K562 (cell line): ENCODE results near the gene FBXW7. TPM values are rescaled to one million over a fixed set of nuclear protein-coding genes. Genes with fewer than 3 reads are reported as not detected.

ENCODE experiments used
- ATAC-seq: fragments of 200-7000 bp; cut with Tn5 transposase; 3 replicates; pipeline ENCODE4 v1.9.1; 2020; ENCODE audit warnings: moderate library complexity
- BruUV-seq: library from RNA; stranded (reverse); fragments of 400-500 nt; replicated peaks from 2 replicates; lab custom pipeline; 2021; lab: Mats Ljungman, UMichigan
- CTCF ChIA-PET: fragments of 300-600 bp; formaldehyde crosslinking; extraction: SDS; loops from one replicate; lab custom pipeline; 2021; ENCODE audit warnings: low intra/inter-chr PET ratio; lab: Yijun Ruan, JAX
- POLR2A ChIA-PET: fragments of 300-600, 350-650 bp; sonication (Branson Sonifier 250); formaldehyde crosslinking; extraction: SDS; loops from one replicate; lab custom pipeline; 2021; ENCODE audit warnings: antibody characterized with exemption, inconsistent platforms; lab: Yijun Ruan, JAX
- DNase-seq, 4 experiments: peaks; one replicate each; pipeline versions ENCODE4 v3.0.0 to v3.0.0-alpha.2; 2011 to 2018; ENCODE audit warnings: low spot score in 3 of 4, mixed read lengths in 3 of 4; ENCODE audit errors: extremely low read depth in 1 of 4
- FAIRE-seq: peaks from 2 replicates; lab custom pipeline; 2011; peaks lifted over from hg19 to GRCh38; lab: Jason Lieb, UNC
- H2AFZ ChIP-seq: 2 replicates; pipeline ENCODE4 v1.6.0; 2011; ENCODE audit warnings: low read depth, low read length, control low read depth, inconsistent platforms
- H3K27ac ChIP-seq: fragments of 200-600 bp; 3 replicates; pipeline ENCODE4 v1.8.0; 2011; ENCODE audit warnings: low read depth, mild to moderate bottlenecking, control low read depth, inconsistent platforms, low read length, moderate library complexity, mixed read lengths; ENCODE audit errors: extremely low read depth
- H3K27me3 ChIP-seq, 2 experiments: fragments of 300-600 bp in 1 of 2; 2 replicates in 1 of 2; 3 replicates in 1 of 2; pipeline versions ENCODE4 v1.6.0 to v1.8.0; 2011; ENCODE audit warnings: inconsistent platforms in 2 of 2, low read length in 2 of 2, mild to moderate bottlenecking in 1 of 2, mixed read lengths in 1 of 2, moderate library complexity in 1 of 2; ENCODE audit not compliant: control insufficient read depth in 2 of 2, insufficient read depth in 2 of 2
- H3K36me3 ChIP-seq: fragments of 300-600 bp; 3 replicates; pipeline ENCODE4 v1.8.0; 2011; ENCODE audit warnings: mild to moderate bottlenecking, low read length, inconsistent platforms; ENCODE audit not compliant: control insufficient read depth, insufficient read depth
- H3K4me1 ChIP-seq, 2 experiments: fragments of 200-600 bp in 1 of 2; replicated peaks in 1 of 2; 2 replicates in 1 of 2; 3 replicates in 1 of 2; pipeline versions ENCODE4 v1.5.1 to v1.8.0; 2011; ENCODE audit warnings: inconsistent platforms in 2 of 2, low read length in 2 of 2, mild to moderate bottlenecking in 1 of 2, mixed read lengths in 1 of 2, moderate library complexity in 1 of 2; ENCODE audit not compliant: control insufficient read depth in 2 of 2, insufficient read depth in 2 of 2
- H3K4me2 ChIP-seq: 2 replicates; pipeline ENCODE4 v1.6.1; 2011; ENCODE audit warnings: low read length, control low read depth, inconsistent platforms, mixed read lengths; ENCODE audit not compliant: insufficient read depth
- H3K4me3 ChIP-seq: fragments of 200-600 bp; sonication (generic), shearing (Covaris generic); 2 replicates; pipeline ENCODE4 v1.5.1; 2016; ENCODE audit warnings: control low read depth, inconsistent platforms
- H3K79me2 ChIP-seq: fragments of 200-600 bp; 3 replicates; pipeline ENCODE4 v1.8.0; 2011; ENCODE audit warnings: low read length, inconsistent platforms; ENCODE audit not compliant: control insufficient read depth, insufficient read depth
- H3K9ac ChIP-seq, 2 experiments: 2 replicates each; pipeline versions ENCODE4 v1.6.0 to v1.6.1; 2011; ENCODE audit warnings: low read depth in 2 of 2, low read length in 2 of 2, control low read depth in 1 of 2, inconsistent platforms in 1 of 2, mild to moderate bottlenecking in 1 of 2, mixed read lengths in 1 of 2; ENCODE audit not compliant: insufficient read depth in 1 of 2
- H3K9me1 ChIP-seq: one replicate; pipeline ENCODE4 v1.6.0; 2011; ENCODE audit warnings: inconsistent platforms, mild to moderate bottlenecking, low read length, moderate library complexity; ENCODE audit not compliant: control insufficient read depth, insufficient read depth
- H3K9me3 ChIP-seq: replicated peaks from 2 replicates; pipeline ENCODE4 v1.5.1; 2011; ENCODE audit warnings: low read depth, low read length, inconsistent platforms; ENCODE audit not compliant: control insufficient read depth, insufficient read depth
- H4K20me1 ChIP-seq: replicated peaks from 2 replicates; pipeline ENCODE4 v1.6.1; 2011; ENCODE audit warnings: low read length, inconsistent platforms, mixed read lengths; ENCODE audit not compliant: control insufficient read depth, insufficient read depth
- BCOR ChIP-seq: fragments of 450-650 bp; IDR thresholded peaks from 2 replicates; pipeline ENCODE4 v1.6.1; 2016
- CCNT2 ChIP-seq: IDR thresholded peaks from 2 replicates; pipeline ENCODE4 v1.6.1; 2011; ENCODE audit warnings: borderline replicate concordance, low read depth, mild to moderate bottlenecking, moderate library complexity, mixed read lengths, low read length; ENCODE audit not compliant: insufficient read length; ENCODE audit errors: extremely low read depth
- ETS2 ChIP-seq: IDR thresholded peaks from 2 replicates; pipeline ENCODE4 v1.6.1; 2016; ENCODE audit warnings: borderline replicate concordance, missing genetic modification characterization, mild to moderate bottlenecking, moderate library complexity, missing compliant biosample characterization; ENCODE audit not compliant: poor library complexity, severe bottlenecking
- ETV5 ChIP-seq: sonication (generic); formaldehyde crosslinking; IDR thresholded peaks from 2 replicates; pipeline ENCODE4 v1.4.0; 2020; ENCODE audit warnings: low read depth, mild to moderate bottlenecking, missing genetic modification reagents
- FOXP1 ChIP-seq: sonication (generic); formaldehyde crosslinking; IDR thresholded peaks from 2 replicates; pipeline ENCODE4 v1.8.0; 2022; ENCODE audit warnings: mild to moderate bottlenecking, missing genetic modification reagents
- HDAC3 ChIP-seq: fragments of 450-650 bp; IDR thresholded peaks from 2 replicates; pipeline ENCODE4 v1.6.1; 2018; ENCODE audit warnings: borderline replicate concordance, mild to moderate bottlenecking, moderate library complexity; ENCODE audit not compliant: partially characterized antibody
- MNT ChIP-seq, 2 experiments: fragments of 450-650 bp; conservative IDR thresholded peaks; 2 replicates each; pipeline ENCODE4 v1.6.1; 2017; ENCODE audit warnings: mild to moderate bottlenecking in 2 of 2, moderate library complexity in 2 of 2
- NR2C1 ChIP-seq, 2 experiments: fragments of 450-650 bp; IDR thresholded peaks; 2 replicates each; pipeline ENCODE4 v1.6.1; 2017; ENCODE audit warnings: mild to moderate bottlenecking in 2 of 2, antibody characterized with exemption in 1 of 2, inconsistent platforms in 1 of 2, missing compliant biosample characterization in 1 of 2, missing genetic modification characterization in 1 of 2
- NR2C2 ChIP-seq, 2 experiments: fragments of 200-800 bp in 1 of 2; sonication (Bioruptor generic) in 1 of 2; sonication (generic) in 1 of 2; formaldehyde crosslinking in 1 of 2; IDR thresholded peaks; 2 replicates each; pipeline versions ENCODE4 v1.6.1 to v1.8.0; 2016 to 2022; ENCODE audit warnings: mild to moderate bottlenecking in 1 of 2, missing compliant biosample characterization in 1 of 2, missing genetic modification characterization in 1 of 2, missing genetic modification reagents in 1 of 2
- RFX1 ChIP-seq: fragments of 450-650 bp; IDR thresholded peaks from 2 replicates; pipeline ENCODE4 v1.6.1; 2016; ENCODE audit warnings: mild to moderate bottlenecking, moderate library complexity
- ZBTB7A ChIP-seq: IDR thresholded peaks from 2 replicates; pipeline ENCODE4 v1.6.1; 2011; ENCODE audit warnings: low read depth, mild to moderate bottlenecking, low read length, moderate library complexity, borderline replicate concordance; ENCODE audit not compliant: control insufficient read depth
- ZC3H4 ChIP-seq: sonication (generic); formaldehyde crosslinking; IDR thresholded peaks from 2 replicates; pipeline ENCODE4 v1.9.0; 2021; ENCODE audit warnings: missing genetic modification reagents, borderline replicate concordance
- ZNF24 ChIP-seq: fragments of 450-650 bp; IDR thresholded peaks from 2 replicates; pipeline ENCODE4 v1.6.1; 2016
- ZNF764 ChIP-seq: fragments of 250-450 bp; sonication (Bioruptor Pico); IDR thresholded peaks from 2 replicates; pipeline ENCODE4 v1.4.0; 2020; ENCODE audit warnings: low read depth, mild to moderate bottlenecking, moderate library complexity
- WGBS: fragments of 100-300 bp; shearing (Covaris generic); methylation state at CpG from one replicate; pipeline ENCODE4 v1.1.6; 2016; ENCODE audit warnings: low coverage, mixed read lengths; ENCODE audit not compliant: insufficient coverage; ENCODE audit errors: missing lambda C conversion rate; 5-methylcytosine and 5-hydroxymethylcytosine counted together
- in situ Hi-C: fragments of 300-500 bp; cut with MboI; formaldehyde crosslinking; loops from 4 replicates; pipeline ENCODE4 v1.15.0; 2018; ENCODE audit warnings: inconsistent platforms, mixed read lengths
- intact Hi-C: fragments of 100-400 bp; cut with micrococcal nuclease; formaldehyde crosslinking; loops from 2 replicates; pipeline ENCODE4 v1.14.2; 2022
- polyA plus RNA-seq, 8 experiments: library from polyadenylated mRNA; depleted of rRNA in 4 of 8; stranded (reverse) in 5 of 8; unstranded in 3 of 8; fragments of >200 nt; fragmentation: Nextera tagmentation in 2 of 8; fragmentation: Illumina TruSeq in 1 of 8; extraction: Ambion mirVana in 2 of 8; extraction: Trizol in 1 of 8; gene quantifications; 2 replicates each; pipeline versions ENCODE4 v1.2.1 to v1.2.3, GENCODE V29; 2011 to 2014; ENCODE audit warnings: inconsistent platforms in 1 of 8, missing spikeins in 1 of 8
- total RNA-seq, 7 experiments: library from RNA; depleted of rRNA in 6 of 7; stranded (reverse); fragments of >200 nt in 6 of 7; fragmentation: Illumina TruSeq in 2 of 7; extraction: Trizol in 2 of 7; gene quantifications; 2 replicates each; pipeline versions ENCODE4 v1.2.1 to v1.2.3, GENCODE V29; 2011 to 2021; ENCODE audit warnings: low replicate concordance in 1 of 7

The FBXW7 gene
- total and polyA plus RNA-seq, 9 of the 15 experiments (the other 6 are each of a cell fraction or from before 2014, with no cell fraction given): 6.8 to 44.2 (median 16.4) TPM

GRCh38 chr4:152334931-152335330, 201.0 kb downstream of the FBXW7 start:
- H4K20me1 ChIP-seq: no peaks in the 10 kb centered on the region
- no peak overlapping the region for H3K9ac ChIP-seq
- no peak overlapping the region for H2AFZ ChIP-seq
- WGBS: 62% methylated on average over 3 of the region's 3 CpGs
- H3K9me1 ChIP-seq: no peaks in the 10 kb centered on the region
- no peaks in the 10 kb centered on the region for H3K4me1 ChIP-seq
- no peak overlapping the region for H3K27ac ChIP-seq
- H3K4me3 ChIP-seq: no peak overlapping the region
- H3K79me2 ChIP-seq: no peaks in the 10 kb centered on the region
- CTCF ChIA-PET: no interaction called here
- no peaks in the 10 kb centered on the region for H3K27me3 ChIP-seq
- intact Hi-C loops (no loop called here), in situ Hi-C loops (no loop called here)
- POLR2A ChIA-PET: interaction anchor here (0.6 kb wide), 1 partner anchor 104 kb away, joined by 3 read pairs; no protein-coding TSS in a partner anchor
- no peak for DNase-seq
- TF ChIP-seq MNT (conservative IDR thresholded peaks at IDR 0.05) (no peak), RFX1 (no peak), ZNF764 (CRISPR knock-in tag) (no peak)
- no peak for FAIRE-seq
- no TSS peak for BruUV-seq
- H3K9me3 ChIP-seq: no peaks in the 10 kb centered on the region
- H3K36me3 ChIP-seq: peaks cover 15% of the 10 kb centered on the region; the same call in 1 of the 3 replicates
- ATAC-seq: no peak
- H3K4me2 ChIP-seq: no peak overlapping the region

- no peaks in the 10 kb centered on the region for H4K20me1 ChIP-seq
- H3K4me1 ChIP-seq: no peaks in the 10 kb centered on the region
- no peak for ATAC-seq
- no peak overlapping the region for H3K27ac ChIP-seq
- CTCF ChIA-PET: no interaction called here
- no peak overlapping the region for H2AFZ ChIP-seq
- no peaks in the 10 kb centered on the region for H3K9me3 ChIP-seq
- DNase-seq: no peak
- in situ Hi-C loops: no loop called here
- no TSS peak for BruUV-seq
- no peaks in the 10 kb centered on the region for H3K27me3 ChIP-seq
- H3K36me3 ChIP-seq: peaks cover 34% of the 10 kb centered on the region; the same call in 2 of the 3 replicates
- FAIRE-seq: no peak
- intact Hi-C loops: no loop called here
- H3K4me3 ChIP-seq: no peak overlapping the region
- H3K4me2 ChIP-seq: no peak overlapping the region
- POLR2A ChIA-PET: no interaction called here
- H3K9me1 ChIP-seq: no peaks in the 10 kb centered on the region
- WGBS: 89% methylated on average over 2 of the region's 2 CpGs
- H3K79me2 ChIP-seq: no peaks in the 10 kb centered on the region
- no peak overlapping the region for H3K9ac ChIP-seq
- TF ChIP-seq NR2C2 (CRISPR knock-in tag; IDR thresholded peaks at IDR 0.05): no peak
- TF ChIP-seq NR2C2 (tag; IDR thresholded peaks at IDR 0.05): no peak
- no peak for TF ChIP-seq BCOR
- no peak for TF ChIP-seq ZC3H4 (CRISPR knock-in tag)
- TF ChIP-seq ZNF24: no peak
- TF ChIP-seq FOXP1 (CRISPR knock-in tag): no peak
- TF ChIP-seq NR2C1 (IDR thresholded peaks at IDR 0.05): no peak
- no peak for TF ChIP-seq NR2C1 (tag; IDR thresholded peaks at IDR 0.05)
- TF ChIP-seq ZBTB7A: no peak
- no peak for TF ChIP-seq ETV5
- TF ChIP-seq ETS2 (tag): no peak
- no peak for TF ChIP-seq CCNT2
- no peak for TF ChIP-seq HDAC3
Observed at GRCh38 chr4:152331042-152331441, 204.8 kb downstream of the FBXW7 start.
